DND-41 (cell line): ENCODE results near the gene GCLM.

Experiments
- ATAC-seq: fragments of 200-7000 bp; cut with Tn5 transposase; 3 replicates; pipeline ENCODE4 v1.9.1; 2021; ENCODE audit warnings: low read depth; ENCODE audit not compliant: insufficient read depth
- DNase-seq: peaks from one replicate; pipeline ENCODE4 v3.0.0-alpha.2; 2020
- H2AFZ ChIP-seq: 2 replicates; pipeline ENCODE4 v1.6.0; 2012; ENCODE audit warnings: low read depth, low read length
- H3K27ac ChIP-seq: 2 replicates; pipeline ENCODE4 v1.5.1; 2012; ENCODE audit warnings: low read length, inconsistent platforms
- H3K27me3 ChIP-seq: fragments of 200-600 bp; sonication (generic); 2 replicates; pipeline ENCODE4 v1.6.0; 2012; ENCODE audit warnings: low read length, mild to moderate bottlenecking, inconsistent platforms; ENCODE audit not compliant: insufficient read depth, poor library complexity
- H3K36me3 ChIP-seq: 2 replicates; pipeline ENCODE4 v1.5.1; 2012; ENCODE audit warnings: low read length, inconsistent platforms; ENCODE audit not compliant: insufficient read depth
- H3K4me1 ChIP-seq: 2 replicates; pipeline ENCODE4 v1.5.1; 2012; ENCODE audit warnings: mild to moderate bottlenecking, low read length; ENCODE audit not compliant: insufficient read depth
- H3K4me2 ChIP-seq: 2 replicates; pipeline ENCODE4 v1.6.0; 2012; ENCODE audit warnings: mild to moderate bottlenecking, moderate library complexity, low read length, inconsistent platforms; ENCODE audit not compliant: insufficient read depth
- H3K4me3 ChIP-seq, 2 experiments: fragments of 200-600 bp in 1 of 2; shearing (Covaris generic) in 1 of 2; 2 replicates each; pipeline ENCODE4 v1.5.1; 2012 to 2016; ENCODE audit warnings: inconsistent platforms in 2 of 2, low read length in 2 of 2, mild to moderate bottlenecking in 2 of 2, low read depth in 1 of 2, moderate library complexity in 1 of 2
- H3K79me2 ChIP-seq: 2 replicates; pipeline ENCODE4 v1.6.0; 2012; ENCODE audit warnings: low read length, inconsistent platforms; ENCODE audit not compliant: insufficient read depth
- H3K9ac ChIP-seq: 2 replicates; pipeline ENCODE4 v1.6.0; 2012; ENCODE audit warnings: low read depth, mild to moderate bottlenecking, inconsistent platforms, low read length, moderate library complexity
- H3K9me3 ChIP-seq: 2 replicates; pipeline ENCODE4 v1.5.1; 2012; ENCODE audit warnings: low read length, moderate library complexity, mild to moderate bottlenecking, inconsistent platforms; ENCODE audit not compliant: insufficient read depth, severe bottlenecking
- H4K20me1 ChIP-seq: 2 replicates; pipeline ENCODE4 v1.6.0; 2012; ENCODE audit warnings: low read length; ENCODE audit not compliant: insufficient read depth
- EZH2 ChIP-seq: IDR thresholded peaks from 3 replicates; pipeline ENCODE4 v1.6.1; 2012; ENCODE audit warnings: borderline replicate concordance, low read depth, mild to moderate bottlenecking, moderate library complexity, low read length, inconsistent platforms; ENCODE audit not compliant: severe bottlenecking
- TF ChIP-seq, protein P1 (sequence below): IDR thresholded peaks from 2 replicates; pipeline ENCODE4 v1.5.1; 2012; ENCODE audit warnings: borderline replicate concordance, low read length, moderate library complexity, mild to moderate bottlenecking; ENCODE audit not compliant: poor library complexity, severe bottlenecking; ENCODE audit errors: extremely low read depth

GCLM gene

DNA sequence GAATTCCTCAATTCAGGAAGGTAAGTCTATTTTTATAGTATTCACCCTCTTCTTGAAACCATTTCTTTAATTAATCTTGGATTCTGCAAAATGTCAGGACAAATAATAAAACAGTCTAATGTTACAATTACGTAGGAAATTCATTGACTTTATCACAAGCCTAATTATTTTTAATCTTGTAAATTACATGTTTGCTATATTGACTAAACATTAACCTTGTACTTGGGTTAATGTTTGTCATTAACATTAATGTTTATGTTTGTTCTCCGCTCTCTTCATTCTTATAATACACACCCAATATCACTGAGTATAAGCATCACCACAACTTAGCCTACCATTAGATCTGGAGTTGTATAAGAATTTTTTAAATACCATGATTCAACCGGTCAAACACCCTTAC, 2.8 kb downstream of the GCLM start:
- DNase-seq: no peak
- Histone ChIP-seq H4K20me1 (peaks cover 5% of the 10 kb centered on the region; the same call in 1 of the 2 replicates), H3K9ac (peak overlapping the region; percentile 26; the same call in 1 of the 2 replicates), H3K4me1 (peaks cover 61% of the 10 kb centered on the region), H3K4me2 (peak overlapping the region; percentile 78; the same call in 1 of the 2 replicates), H3K9me3 (no peaks in the 10 kb centered on the region), H2AFZ (no peak overlapping the region), H3K36me3 (peaks cover 7% of the 10 kb centered on the region), H3K4me3 (peak overlapping the region in 1 of 2 experiments; percentile 83; a peak in 1 of 4 replicates), H3K27ac (no peak overlapping the region), H3K79me2 (peaks cover 60% of the 10 kb centered on the region), H3K27me3 (no peaks in the 10 kb centered on the region)
- TF ChIP-seq, protein P1, sequence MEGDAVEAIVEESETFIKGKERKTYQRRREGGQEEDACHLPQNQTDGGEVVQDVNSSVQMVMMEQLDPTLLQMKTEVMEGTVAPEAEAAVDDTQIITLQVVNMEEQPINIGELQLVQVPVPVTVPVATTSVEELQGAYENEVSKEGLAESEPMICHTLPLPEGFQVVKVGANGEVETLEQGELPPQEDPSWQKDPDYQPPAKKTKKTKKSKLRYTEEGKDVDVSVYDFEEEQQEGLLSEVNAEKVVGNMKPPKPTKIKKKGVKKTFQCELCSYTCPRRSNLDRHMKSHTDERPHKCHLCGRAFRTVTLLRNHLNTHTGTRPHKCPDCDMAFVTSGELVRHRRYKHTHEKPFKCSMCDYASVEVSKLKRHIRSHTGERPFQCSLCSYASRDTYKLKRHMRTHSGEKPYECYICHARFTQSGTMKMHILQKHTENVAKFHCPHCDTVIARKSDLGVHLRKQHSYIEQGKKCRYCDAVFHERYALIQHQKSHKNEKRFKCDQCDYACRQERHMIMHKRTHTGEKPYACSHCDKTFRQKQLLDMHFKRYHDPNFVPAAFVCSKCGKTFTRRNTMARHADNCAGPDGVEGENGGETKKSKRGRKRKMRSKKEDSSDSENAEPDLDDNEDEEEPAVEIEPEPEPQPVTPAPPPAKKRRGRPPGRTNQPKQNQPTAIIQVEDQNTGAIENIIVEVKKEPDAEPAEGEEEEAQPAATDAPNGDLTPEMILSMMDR: no peak
- TF ChIP-seq EZH2: no peak
- ATAC-seq: no peak

DNA sequence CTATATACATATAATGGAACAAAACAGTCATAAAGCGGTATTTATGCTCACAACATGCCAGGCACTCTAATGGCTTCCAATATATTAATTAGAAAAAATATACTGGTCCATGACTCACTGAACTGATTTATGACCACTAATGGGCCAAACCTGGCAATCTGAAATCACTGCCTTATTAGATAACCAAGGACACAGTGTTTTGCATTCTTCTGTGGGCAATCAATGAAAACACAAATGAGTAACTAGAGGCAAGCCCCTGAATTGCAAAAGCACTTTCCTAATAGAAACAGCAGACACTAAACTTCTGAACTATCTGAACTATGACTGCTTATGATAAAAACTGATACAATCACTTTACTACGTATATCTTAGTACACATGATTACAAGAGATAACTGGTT, 3.5 kb downstream of the GCLM start:
- no peaks in the 10 kb centered on the region for H3K27me3 ChIP-seq
- H3K4me2 ChIP-seq: peak overlapping the region; percentile 78; the same call in 1 of the 2 replicates
- H2AFZ ChIP-seq: no peak overlapping the region
- H3K36me3 ChIP-seq: peaks cover 14% of the 10 kb centered on the region
- no peaks in the 10 kb centered on the region for H3K9me3 ChIP-seq
- ATAC-seq: no peak
- H3K4me1 ChIP-seq: peaks cover 61% of the 10 kb centered on the region
- DNase-seq: no peak
- H3K4me3 ChIP-seq: no peak overlapping the region
- no peak overlapping the region for H3K9ac ChIP-seq
- H3K79me2 ChIP-seq: peaks cover 60% of the 10 kb centered on the region
- peaks cover 5% of the 10 kb centered on the region; the same call in 1 of the 2 replicates for H4K20me1 ChIP-seq
- TF ChIP-seq EZH2: no peak
- TF ChIP-seq, protein P1: no peak
- no peak overlapping the region for H3K27ac ChIP-seq

DNA sequence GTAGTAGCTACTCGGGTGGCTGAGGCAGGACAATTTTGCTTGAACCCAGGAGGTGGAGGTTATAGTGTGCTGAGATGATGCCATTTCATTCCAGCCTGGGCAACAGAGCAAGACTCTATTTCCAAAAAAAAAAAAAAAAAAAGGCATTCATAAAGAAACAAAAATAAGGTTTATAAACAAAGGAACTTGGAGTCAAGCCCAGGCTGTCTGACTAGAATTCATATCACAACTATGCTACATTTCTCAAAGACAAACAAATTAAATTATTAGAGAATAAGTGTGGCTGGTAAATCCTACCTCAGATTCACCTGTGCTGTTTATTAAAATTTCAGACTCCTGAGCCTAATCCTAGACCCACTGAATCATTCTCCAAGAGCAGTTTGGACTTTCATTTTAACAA, 4.2 kb downstream of the GCLM start:
- Histone ChIP-seq H4K20me1 (peaks cover 5% of the 10 kb centered on the region; the same call in 1 of the 2 replicates), H3K9ac (no peak overlapping the region), H3K9me3 (no peaks in the 10 kb centered on the region), H3K36me3 (peaks cover 21% of the 10 kb centered on the region), H3K79me2 (peaks cover 60% of the 10 kb centered on the region), H3K27me3 (no peaks in the 10 kb centered on the region), H2AFZ (no peak overlapping the region), H3K4me3 (no peak overlapping the region), H3K27ac (peak overlapping the region; percentile 49; the same call in 1 of the 2 replicates), H3K4me1 (peaks cover 56% of the 10 kb centered on the region), H3K4me2 (peak overlapping the region; percentile 78)
- TF ChIP-seq, protein P1: no peak
- TF ChIP-seq EZH2: no peak
- DNase-seq (no peak), ATAC-seq (no peak)
